Left lung (tissue), 10 donors: ENCODE data around the gene TRIM14. TPM values are rescaled to one million over a fixed set of nuclear protein-coding genes. Genes with fewer than 3 reads are reported as not detected.
"Not testable (repeated sequence)": the region's sequence is repeated elsewhere in the genome, so short reads cannot be mapped to it uniquely, and the experiment has no call there.

ENCODE experiments used
- ATAC-seq: fragments of 200-7000 bp; cut with Tn5 transposase; one replicate; pipeline ENCODE4 v1.9.1; 2020; ENCODE audit warnings: moderate library complexity
- DNase-seq, 4 donors: peaks; one replicate each; pipeline ENCODE4 v3.0.0-alpha.2; 2013 to 2020
- H3K27ac ChIP-seq, 2 donors: fragments of 200-600 bp; sonication (generic) in 1 of 2; one replicate each; pipeline versions ENCODE4 v1.5.0 to v1.8.0; 2020 to 2021
- H3K27me3 ChIP-seq, 2 donors: fragments of 200-600 bp; sonication (generic) in 1 of 2; one replicate each; pipeline versions ENCODE4 v1.5.0 to v1.8.0; 2020 to 2021
- H3K36me3 ChIP-seq, 2 donors: fragments of 200-600 bp; sonication (generic) in 1 of 2; one replicate each; pipeline versions ENCODE4 v1.5.0 to v1.8.0; 2020 to 2021
- H3K4me1 ChIP-seq, 2 donors: fragments of 200-600 bp; one replicate each; pipeline ENCODE4 v1.8.0; 2021
- H3K4me3 ChIP-seq, 2 donors: fragments of 200-600 bp; sonication (generic) in 1 of 2; one replicate each; pipeline versions ENCODE4 v1.5.0 to v1.8.0; 2020 to 2021; ENCODE audit warnings: mild to moderate bottlenecking in 1 of 2
- H3K9me3 ChIP-seq, 2 donors: fragments of 200-600 bp; sonication (generic) in 1 of 2; one replicate each; pipeline versions ENCODE4 v1.5.0 to v1.8.0; 2020 to 2021
- CTCF ChIP-seq, 2 donors: fragments of 200-600 bp; sonication (generic) in 1 of 2; IDR thresholded peaks; one replicate each; pipeline versions ENCODE4 v1.5.0 to v1.8.0; 2021; ENCODE audit warnings: antibody characterized with exemption in 2 of 2
- intact Hi-C, 2 donors: fragments of 100-400 bp; cut with DNase I; formaldehyde crosslinking; loops; one replicate each; pipeline versions ENCODE4 v1.11.2 to v1.14.2; 2022
- polyA plus RNA-seq, 6 donors: library from polyadenylated mRNA; unstranded; fragments of 120-200 nt; gene quantifications; one replicate each; pipeline ENCODE4 v1.2.1, GENCODE V29; 2013; ENCODE audit not compliant: insufficient read length in 6 of 6
- total RNA-seq, 2 donors: library from RNA; stranded (reverse); fragmentation: NEBNext Ultra II Directional; extraction: Animal tissue kit (Norgen Biotek cat#: 25700); gene quantifications; one replicate each; pipeline ENCODE4 v1.2.1, GENCODE V29; 2021
- donor health status: DM: no; HTN: yes; CAD: no.
- donor health status: DM: no; HTN: no; CAD: no.

TRIM14 gene
- total and polyA plus RNA-seq, 8 donors = 9.0 to 37.2 (median 10.4) TPM

GRCh38 chr9:98020476-98021145 lies 98.4 kb downstream of the TRIM14 start:
- peaks cover 0 to 63% of the 10 kb centered on the region in 2 donors for H3K36me3 ChIP-seq
- H3K4me1 ChIP-seq = no peaks in the 10 kb centered on the region
- ATAC-seq (no peak), DNase-seq (no peak)
- H3K27me3 ChIP-seq = no peaks in the 10 kb centered on the region
- no peak overlapping the region for H3K27ac ChIP-seq
- no peak overlapping the region for H3K4me3 ChIP-seq
- no peak for TF ChIP-seq CTCF (IDR thresholded peaks at IDR 0.05)
- intact Hi-C loops = no loop called here
- no peaks in the 10 kb centered on the region for H3K9me3 ChIP-seq

GRCh38 chr9:98019869-98020268 lies 99.2 kb downstream of the TRIM14 start:
- H3K27ac ChIP-seq, intact Hi-C loops, ATAC-seq: not testable (repeated sequence)

More at GRCh38 chr9:98019869-98020268, 99.2 kb downstream of the TRIM14 start:
- H3K4me1 ChIP-seq, H3K27me3 ChIP-seq, H3K9me3 ChIP-seq, DNase-seq, H3K4me3 ChIP-seq: not testable (repeated sequence)
- peaks cover 0 to 71% of the 10 kb centered on the region in 2 donors for H3K36me3 ChIP-seq

Other genes starting within 250 kb of the TRIM14 start
- gene TRMO, start 196.7 kb downstream of the TRIM14 start, total RNA-seq = 10 to 100 TPM; 13.6 to 16.5 TPM
- 10 to 100 TPM; 15.6 to 16.5 (median 16.1) TPM for gene TRMO, start 196.7 kb downstream of the TRIM14 start, polyA plus RNA-seq
- under 1 TPM; 0.15 to 0.16 TPM for gene HEMGN, start 181.1 kb downstream of the TRIM14 start, total RNA-seq
- gene HEMGN, start 181.1 kb downstream of the TRIM14 start, polyA plus RNA-seq = 1 to 10 TPM; 2.9 to 9.8 (median 5.4) TPM
- gene ANP32B, start 135.9 kb downstream of the TRIM14 start, total RNA-seq = 100 to 1,000 TPM in 1 of 2 donors, 10 to 100 TPM in 1; 84.9 to 108 TPM
- 100 to 1,000 TPM; 233 to 318 (median 259) TPM for gene ANP32B, start 135.9 kb downstream of the TRIM14 start, polyA plus RNA-seq
- 10 to 100 TPM; 51.8 to 72.0 TPM for gene NANS, start 62.5 kb downstream of the TRIM14 start, total RNA-seq
- gene NANS, start 62.5 kb downstream of the TRIM14 start, polyA plus RNA-seq = 10 to 100 TPM; 35.6 to 47.1 (median 40.1) TPM
- 10 to 100 TPM; 14.9 to 20.4 TPM for gene CORO2A, start 73.4 kb upstream of the TRIM14 start, total RNA-seq
- 10 to 100 TPM in 1 of 6 donors, 1 to 10 TPM in 5; 8.1 to 10.2 (median 8.7) TPM for gene CORO2A, start 73.4 kb upstream of the TRIM14 start, polyA plus RNA-seq
- gene TBC1D2, start 136.4 kb upstream of the TRIM14 start, total RNA-seq = 100 to 1,000 TPM in 1 of 2 donors, 10 to 100 TPM in 1; 87.4 to 107 TPM
- 10 to 100 TPM; 14.4 to 26.5 (median 20.2) TPM for gene TBC1D2, start 136.4 kb upstream of the TRIM14 start, polyA plus RNA-seq